HG02759 (cell line): ENCODE results near the gene TMEM200A.

Source experiments
- ATAC-seq: cut with Tn5 transposase; IDR thresholded peaks from one replicate; pipeline ENCODE4 v1.9.1; 2021; ENCODE audit warnings: mild to moderate bottlenecking, moderate library complexity; ENCODE audit not compliant: unreplicated experiment

TMEM200A gene

GRCh38 chr6:130485870-130486269, 120.1 kb downstream of the TMEM200A start:
- ATAC-seq, result no peak

- ATAC-seq, result no peak
Measured at GRCh38 chr6:130486417-130486816, 120.6 kb downstream of the TMEM200A start.

- no peak for ATAC-seq
Measured at GRCh38 chr6:130489514-130489913, 123.7 kb downstream of the TMEM200A start.
